ENCODE measurements around the gene LPA. TPM values are rescaled to one million over a fixed set of nuclear protein-coding genes. Genes with fewer than 3 reads are reported as not detected.
"Not testable (repeated sequence)": the region's sequence is repeated elsewhere in the genome, so short reads cannot be mapped to it uniquely, and the experiment has no call there.

The LPA gene
- total RNA-seq, 2 donors from 2014 or later: not detected

GRCh38 chr6:160662429-160662828, 1.6 kb downstream of the LPA start:
- no peaks in the 10 kb centered on the region for H3K9me3 ChIP-seq
- H3K4me3 ChIP-seq: no peak overlapping the region
- H3K4me1 ChIP-seq: no peaks in the 10 kb centered on the region
- no peaks in the 10 kb centered on the region for H3K27me3 ChIP-seq
- H3K27ac ChIP-seq: no peak overlapping the region
- DNase-seq (ENCODE audit: low spot score): no peak
- no peak for TF ChIP-seq CTCF (IDR thresholded peaks at IDR 0.05)
- H3K36me3 ChIP-seq: no peaks in the 10 kb centered on the region

GRCh38 chr6:160661216-160661615, 2.9 kb downstream of the LPA start:
- Histone ChIP-seq H3K4me3 (no peak overlapping the region), H3K36me3 (no peaks in the 10 kb centered on the region), H3K9me3 (peaks cover 0 to 6% of the 10 kb centered on the region in 2 donors), H3K27me3 (no peaks in the 10 kb centered on the region), H3K4me1 (no peaks in the 10 kb centered on the region), H3K27ac (no peak overlapping the region)
- no peak for DNase-seq (ENCODE audit: low spot score)
- TF ChIP-seq CTCF (IDR thresholded peaks at IDR 0.05): no peak

- H3K27me3 ChIP-seq: no peaks in the 10 kb centered on the region
- no peak for TF ChIP-seq CTCF (IDR thresholded peaks at IDR 0.05)
- H3K9me3 ChIP-seq: peaks cover 0 to 10% of the 10 kb centered on the region in 2 donors
- no peaks in the 10 kb centered on the region for H3K4me1 ChIP-seq
- no peak for DNase-seq (ENCODE audit: low spot score)
- no peak overlapping the region for H3K4me3 ChIP-seq
- H3K27ac ChIP-seq: no peak overlapping the region
- H3K36me3 ChIP-seq: no peaks in the 10 kb centered on the region
These were observed 4.5 kb downstream of the LPA start for GRCh38 chr6:160659562-160659961.

- no peak for TF ChIP-seq CTCF (IDR thresholded peaks at IDR 0.05)
- Histone ChIP-seq H3K27me3 (no peaks in the 10 kb centered on the region), H3K27ac (no peak overlapping the region), H3K4me3 (no peak overlapping the region), H3K36me3 (no peaks in the 10 kb centered on the region), H3K9me3 (no peaks in the 10 kb centered on the region), H3K4me1 (no peaks in the 10 kb centered on the region)
- DNase-seq (ENCODE audit: low spot score): no peak
These were observed 29.4 kb downstream of the LPA start for GRCh38 chr6:160634706-160635105.

- H3K27me3 ChIP-seq: no peaks in the 10 kb centered on the region
- H3K4me1 ChIP-seq: no peaks in the 10 kb centered on the region
- H3K36me3 ChIP-seq: no peaks in the 10 kb centered on the region
- H3K4me3 ChIP-seq: no peak overlapping the region
- H3K9me3 ChIP-seq: no peaks in the 10 kb centered on the region
- no peak overlapping the region for H3K27ac ChIP-seq
- DNase-seq (ENCODE audit: low spot score): no peak
- TF ChIP-seq CTCF (IDR thresholded peaks at IDR 0.05): no peak
These were observed 67.9 kb downstream of the LPA start for GRCh38 chr6:160595838-160596832.

GRCh38 chr6:160595297-160595696, 68.8 kb downstream of the LPA start:
- H3K4me1 ChIP-seq; H3K27me3 ChIP-seq; DNase-seq (ENCODE audit: low spot score); H3K9me3 ChIP-seq; H3K36me3 ChIP-seq; H3K27ac ChIP-seq; H3K4me3 ChIP-seq: not testable (repeated sequence)

Data from right atrium auricular region (tissue), 2 donors.